Measurements from ENCODE around the gene CCDC78. TPM values are rescaled to one million over a fixed set of nuclear protein-coding genes. Genes with fewer than 3 reads are reported as not detected.
A peak's percentile ranks its signal among the peaks of the same experiment; 100 is the strongest.

CCDC78 gene
- total RNA-seq, 1 experiment from 2014 or later = 0.59 TPM

DNA sequence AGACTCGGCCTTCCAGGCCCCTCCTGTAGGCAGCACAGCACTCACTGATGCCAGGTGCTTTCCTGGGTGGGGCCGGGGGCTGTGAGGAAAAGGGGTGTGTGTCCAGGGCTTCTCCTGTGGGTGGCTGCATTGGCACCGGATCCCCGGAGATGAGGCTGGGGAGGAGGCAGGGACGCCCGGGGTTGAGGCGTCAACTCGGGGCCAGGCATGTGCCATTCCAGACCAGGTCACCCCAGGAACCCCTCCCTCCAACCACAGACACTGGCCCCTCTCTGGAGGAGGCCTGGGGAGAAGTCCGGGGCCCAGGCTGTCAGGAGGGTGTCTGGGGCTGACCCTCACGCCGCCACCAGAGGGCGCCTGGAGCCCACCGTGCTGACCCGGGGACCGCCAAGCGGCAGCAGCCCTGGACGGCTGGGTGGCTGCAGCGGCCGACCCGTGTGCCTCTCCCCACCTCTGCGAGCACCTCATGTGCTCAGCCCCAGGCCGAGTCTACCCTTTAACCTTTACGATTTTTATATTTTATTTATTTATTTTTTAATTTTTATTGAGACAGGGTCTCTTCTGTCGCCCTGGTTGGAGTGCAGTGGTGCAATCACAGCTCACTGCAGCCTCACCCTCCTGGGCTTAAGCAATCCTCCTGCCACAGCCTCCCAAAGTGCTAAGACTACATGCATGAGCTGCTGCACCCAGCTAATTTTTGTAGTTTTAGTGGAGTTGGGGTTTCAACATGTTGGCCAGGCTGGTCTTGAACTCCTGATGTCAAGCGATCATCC lies 14.5 kb downstream of the CCDC78 start:
- Histone ChIP-seq H3K4me3 (no peak overlapping the region), H3K27me3 (peaks cover 43% of the 10 kb centered on the region), H3K9me3 (no peaks in the 10 kb centered on the region), H3K36me3 (no peaks in the 10 kb centered on the region)
- peak; percentile 74 for DNase-seq

DNA sequence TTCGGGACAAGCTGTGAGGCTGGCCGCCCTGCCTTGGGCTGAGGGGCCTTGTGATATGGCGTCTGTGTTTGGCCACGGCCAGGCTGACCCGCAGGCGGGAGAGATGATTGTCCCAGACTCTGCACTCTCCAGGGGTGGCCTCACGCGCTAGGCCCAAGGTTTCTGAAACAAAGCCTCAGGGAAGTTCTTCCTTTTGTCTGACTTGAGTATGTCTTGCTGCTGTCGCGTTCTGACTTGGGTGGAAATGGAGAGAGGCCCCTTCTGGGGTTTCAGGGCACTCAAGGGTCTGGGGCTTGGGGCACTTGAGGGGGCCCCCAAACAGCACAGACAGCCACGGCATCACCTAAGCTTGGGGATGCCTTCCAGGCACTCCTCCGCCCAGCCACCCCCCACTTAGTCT lies 15.2 kb downstream of the CCDC78 start:
- no peak for DNase-seq
- H3K9me3 ChIP-seq = no peaks in the 10 kb centered on the region
- no peaks in the 10 kb centered on the region for H3K36me3 ChIP-seq
- peaks cover 49% of the 10 kb centered on the region for H3K27me3 ChIP-seq
- no peak overlapping the region for H3K4me3 ChIP-seq

DNA sequence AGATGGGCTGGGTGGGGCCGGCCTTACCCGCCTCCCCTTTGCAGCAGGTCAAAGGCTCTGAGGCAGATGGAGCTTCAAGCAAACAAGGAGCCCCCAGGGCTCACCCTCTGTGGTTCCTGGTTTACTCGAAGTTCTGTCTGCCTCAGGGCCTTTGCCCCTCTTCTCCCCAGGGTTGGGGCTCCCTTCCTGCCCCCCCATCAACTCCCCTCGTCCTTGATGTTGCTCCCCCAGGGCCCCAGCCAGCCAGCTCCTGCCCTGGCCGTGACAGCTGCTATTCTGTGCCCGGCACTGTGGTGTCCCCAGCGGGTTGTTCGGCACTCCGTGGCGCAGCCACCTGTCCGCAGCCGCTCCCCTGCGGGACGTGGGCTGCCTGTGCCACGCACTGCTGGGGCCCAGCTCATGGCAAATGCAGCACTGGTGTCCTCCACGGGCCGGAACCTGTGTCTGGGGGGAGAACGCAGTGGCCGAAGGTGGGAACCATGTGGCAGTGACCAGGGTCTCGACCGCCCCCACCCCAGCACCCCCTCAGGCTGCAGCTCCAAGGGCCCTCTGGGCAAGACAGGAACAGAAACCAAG lies 15.7 kb downstream of the CCDC78 start:
- Histone ChIP-seq H3K9me3 (no peaks in the 10 kb centered on the region), H3K4me3 (no peak overlapping the region), H3K36me3 (no peaks in the 10 kb centered on the region), H3K27me3 (peaks cover 51% of the 10 kb centered on the region)
- DNase-seq = no peak

DNA sequence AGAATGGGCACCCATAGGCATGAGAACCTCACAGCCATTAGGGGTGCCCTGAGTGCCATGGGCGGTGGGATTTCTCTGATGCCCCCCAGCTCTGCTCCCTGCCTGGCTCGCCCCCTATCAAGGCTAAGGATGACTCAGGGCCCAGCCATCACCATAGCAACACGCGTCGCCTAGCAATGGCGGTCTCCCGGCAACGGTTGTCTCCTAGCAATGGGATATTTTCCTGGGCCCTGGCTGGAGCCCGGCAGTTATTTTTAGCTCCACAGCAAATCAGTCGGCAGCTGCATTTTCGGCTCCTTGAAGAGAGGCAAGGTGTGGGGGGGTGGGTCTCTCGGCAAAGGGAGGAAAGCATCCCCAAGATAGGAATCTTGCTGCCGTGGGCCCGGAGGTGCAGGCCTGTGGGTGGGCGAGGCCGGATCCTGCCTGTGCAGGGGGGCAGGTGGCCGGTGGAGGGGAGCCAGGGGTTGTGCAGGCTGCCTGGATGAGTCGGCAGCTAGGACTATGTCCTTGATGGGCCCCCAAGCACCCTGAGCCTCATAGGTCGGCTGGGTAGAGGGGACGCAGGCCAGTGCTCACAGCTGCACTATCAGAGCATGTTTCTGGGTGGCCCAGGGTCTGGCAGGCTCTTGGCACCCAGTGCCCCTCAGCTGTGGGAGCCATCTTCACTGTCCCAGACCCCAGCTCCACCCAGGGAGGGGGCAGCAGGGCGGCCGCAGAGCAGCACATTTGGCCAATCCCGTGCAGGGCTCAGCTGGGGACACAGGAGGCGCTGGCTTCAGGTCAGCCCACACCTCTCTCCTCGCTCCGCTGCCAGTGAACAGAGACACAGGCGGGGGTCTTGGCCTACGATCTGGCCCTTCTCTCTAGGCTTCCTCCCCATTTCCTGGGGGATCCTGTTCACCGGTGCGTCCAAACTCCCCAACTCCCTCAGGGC lies 16.4 kb downstream of the CCDC78 start:
- no peaks in the 10 kb centered on the region for H3K36me3 ChIP-seq
- H3K9me3 ChIP-seq = no peaks in the 10 kb centered on the region
- peaks cover 54% of the 10 kb centered on the region for H3K27me3 ChIP-seq
- no peak overlapping the region for H3K4me3 ChIP-seq
- peak; percentile 63 for DNase-seq

DNA sequence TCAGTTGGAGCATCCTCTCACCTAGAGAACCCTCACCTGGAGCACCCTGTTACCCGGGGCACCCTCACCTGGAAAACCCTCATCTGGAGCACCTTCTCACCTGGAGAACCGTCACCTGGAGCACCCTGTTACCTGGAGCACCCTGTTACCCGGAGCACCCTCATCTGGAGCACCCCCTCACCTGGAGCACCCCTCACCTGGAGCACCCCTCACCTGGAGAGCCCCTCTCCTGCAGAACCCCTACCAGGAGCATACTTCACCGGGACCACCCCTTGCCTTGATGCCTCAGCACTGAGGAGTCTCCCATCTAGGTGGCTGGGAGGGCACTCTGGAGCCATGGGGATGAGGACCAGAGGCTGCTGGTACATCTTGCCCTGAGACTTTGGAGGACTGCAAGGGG lies 17.3 kb downstream of the CCDC78 start:
- Histone ChIP-seq H3K9me3 (no peaks in the 10 kb centered on the region), H3K4me3 (no peak overlapping the region), H3K27me3 (peaks cover 60% of the 10 kb centered on the region), H3K36me3 (no peaks in the 10 kb centered on the region)
- DNase-seq = no peak

DNA sequence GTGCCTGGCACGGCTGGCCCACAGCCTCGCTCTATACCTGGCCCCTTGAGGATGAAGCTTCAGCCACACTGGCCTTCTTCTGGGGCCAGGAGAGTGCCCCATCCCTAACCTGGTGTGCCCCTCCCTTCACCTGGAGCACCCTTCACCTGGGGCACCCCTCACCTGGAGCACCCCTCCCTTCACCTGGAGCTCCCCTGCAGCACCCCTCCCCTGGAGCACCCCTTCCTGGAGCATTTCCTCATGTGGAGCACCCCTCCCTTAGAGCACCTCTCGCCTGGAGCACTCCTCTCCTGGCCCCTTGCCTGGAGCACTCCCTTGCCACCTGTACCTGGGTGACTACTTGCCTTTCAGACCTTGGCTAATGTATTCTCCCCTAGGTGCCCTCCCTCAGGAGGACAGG lies 18.2 kb downstream of the CCDC78 start:
- H3K9me3 ChIP-seq = no peaks in the 10 kb centered on the region
- peaks cover 69% of the 10 kb centered on the region for H3K27me3 ChIP-seq
- no peaks in the 10 kb centered on the region for H3K36me3 ChIP-seq

DNA sequence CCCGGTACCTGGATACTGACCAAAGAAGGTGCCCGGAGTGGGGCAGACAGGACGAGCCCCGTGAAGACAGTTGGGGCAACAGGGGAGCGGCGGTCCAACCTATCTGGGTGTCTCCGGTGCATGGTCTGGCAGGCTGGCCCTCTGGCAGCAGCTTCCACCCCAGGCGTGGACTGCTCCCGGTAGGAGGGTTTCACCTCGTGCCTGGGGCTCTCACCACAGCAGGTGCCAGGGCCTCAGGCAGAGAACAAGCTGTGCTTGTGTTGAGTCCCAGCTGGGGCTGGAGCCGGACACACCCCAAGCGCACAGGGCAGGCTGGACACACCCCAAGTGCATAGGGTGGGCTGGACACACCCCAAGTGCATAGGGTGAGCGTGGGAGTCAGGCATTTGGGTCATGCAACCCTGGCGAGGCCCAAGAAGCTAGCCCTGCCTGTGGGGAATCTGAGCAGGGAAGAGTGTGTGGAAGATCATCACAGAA lies 19.1 kb downstream of the CCDC78 start:
- no peak for DNase-seq
- peaks cover 78% of the 10 kb centered on the region for H3K27me3 ChIP-seq
- H3K36me3 ChIP-seq = no peaks in the 10 kb centered on the region

More for the DNA sequence above, 18.2 kb downstream of the CCDC78 start:
- H3K4me3 ChIP-seq = no peak overlapping the region
- DNase-seq = no peak

GRCh38 chr16:706189-707061 lies 19.8 kb downstream of the CCDC78 start:
- no peaks in the 10 kb centered on the region for H3K9me3 ChIP-seq
- no peak for DNase-seq
- no peak overlapping the region for H3K4me3 ChIP-seq
- H3K27me3 ChIP-seq = peaks cover 84% of the 10 kb centered on the region
- no peaks in the 10 kb centered on the region for H3K36me3 ChIP-seq

More for the DNA sequence above, 19.1 kb downstream of the CCDC78 start:
- Histone ChIP-seq H3K9me3 (no peaks in the 10 kb centered on the region), H3K4me3 (no peak overlapping the region)

DNA sequence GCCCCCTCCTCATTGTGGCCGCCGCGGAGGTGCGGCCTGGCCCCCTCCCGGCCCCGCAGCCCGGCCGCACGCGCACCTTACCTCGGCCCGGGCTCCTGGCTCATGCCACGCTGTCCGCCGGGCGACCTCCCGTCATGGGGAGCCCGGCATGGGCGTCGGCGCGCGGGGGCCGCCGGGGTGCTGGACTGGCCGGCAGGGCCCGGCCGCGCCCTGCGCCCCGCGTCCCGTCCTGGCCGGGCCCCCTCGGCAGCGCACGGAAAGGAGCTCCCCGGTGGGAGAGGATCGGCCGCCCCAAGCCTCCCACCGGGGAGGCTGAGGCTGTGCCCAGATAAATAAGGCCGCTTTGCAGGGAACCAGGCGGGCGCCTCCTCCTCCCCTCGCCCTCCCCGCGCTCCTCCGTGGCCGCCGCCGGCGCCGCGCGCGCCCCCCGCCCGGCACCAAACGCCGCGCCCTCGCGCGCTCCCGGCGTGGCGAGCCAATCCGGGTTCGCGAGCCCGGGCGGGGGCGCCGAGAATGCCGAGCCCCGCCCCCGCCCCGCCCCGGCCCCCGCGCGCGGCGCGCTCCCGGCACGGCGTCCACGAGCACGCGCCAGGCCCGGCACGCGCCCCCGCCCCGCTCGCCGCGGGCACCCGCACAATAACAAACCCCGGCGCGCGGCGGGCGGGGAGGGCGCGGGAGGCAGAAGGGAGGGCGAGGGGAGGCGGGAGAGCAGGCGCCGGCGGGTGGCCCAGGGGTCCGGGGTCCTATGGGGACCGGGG lies 20.6 kb downstream of the CCDC78 start, which contains the start of gene FBXL16:
Gene FBXL16, minus strand, starts transcription at position 371 of the 758 bp plus-strand sequence. CDS start 8,396 bp downstream, outside the sequence.
- H3K9me3 ChIP-seq = no peaks in the 10 kb centered on the region
- H3K4me3 ChIP-seq = no peak within 1 kb of the TSS
- no peaks in the 10 kb centered on the region for H3K36me3 ChIP-seq
- peaks cover 85% of the 10 kb centered on the region for H3K27me3 ChIP-seq
- peak; percentile 64 for DNase-seq

GRCh38 chr16:704552-705380 lies 21.5 kb downstream of the CCDC78 start:
- DNase-seq = no peak
- Histone ChIP-seq H3K27me3 (peaks cover 85% of the 10 kb centered on the region), H3K9me3 (no peaks in the 10 kb centered on the region), H3K36me3 (no peaks in the 10 kb centered on the region), H3K4me3 (no peak overlapping the region)

- no peaks in the 10 kb centered on the region for H3K9me3 ChIP-seq
- H3K36me3 ChIP-seq = no peaks in the 10 kb centered on the region
- no peak for DNase-seq
- H3K27me3 ChIP-seq = peaks cover 83% of the 10 kb centered on the region
- no peak overlapping the region for H3K4me3 ChIP-seq
Observed at GRCh38 chr16:704047-704446, 22.2 kb downstream of the CCDC78 start.

- no peak for DNase-seq
- Histone ChIP-seq H3K9me3 (no peaks in the 10 kb centered on the region), H3K27me3 (peaks cover 81% of the 10 kb centered on the region)
Observed at GRCh38 chr16:703406-703805, 22.8 kb downstream of the CCDC78 start.

GRCh38 chr16:702341-702740 lies 23.9 kb downstream of the CCDC78 start:
- no peak for DNase-seq
- Histone ChIP-seq H3K9me3 (no peaks in the 10 kb centered on the region), H3K36me3 (no peaks in the 10 kb centered on the region), H3K4me3 (no peak overlapping the region), H3K27me3 (peaks cover 79% of the 10 kb centered on the region)

More at GRCh38 chr16:703406-703805, 22.8 kb downstream of the CCDC78 start:
- no peaks in the 10 kb centered on the region for H3K36me3 ChIP-seq
- no peak overlapping the region for H3K4me3 ChIP-seq

GRCh38 chr16:700684-701584 lies 25.3 kb downstream of the CCDC78 start:
- Histone ChIP-seq H3K4me3 (no peak overlapping the region), H3K9me3 (no peaks in the 10 kb centered on the region), H3K36me3 (no peaks in the 10 kb centered on the region), H3K27me3 (peaks cover 70% of the 10 kb centered on the region)
- no peak for DNase-seq

Data from MG63 (cell line).